PFSK-1 (cell line): ENCODE data around the gene LYPD6B.

Source experiments
- FOXP2 ChIP-seq: optimal IDR thresholded peaks from 2 replicates; pipeline ENCODE3; 2011; ENCODE audit warnings: borderline replicate concordance, control low read depth, inconsistent platforms; ENCODE audit not compliant: insufficient read depth; ENCODE audit errors: extremely low read length, extremely low read depth
- POLR2AphosphoS5 ChIP-seq: IDR thresholded peaks from 2 replicates; pipeline ENCODE4 v1.6.1; 2012; ENCODE audit warnings: low read depth, mild to moderate bottlenecking, control low read depth, low read length, moderate library complexity
- REST ChIP-seq, 2 experiments: IDR thresholded peaks; 2 replicates each; pipeline versions ENCODE4 v1.6.1 to v1.8.0; 2011 to 2012; ENCODE audit warnings: low read depth in 2 of 2, low read length in 2 of 2, control low read depth in 1 of 2, inconsistent platforms in 1 of 2, mild to moderate bottlenecking in 1 of 2, moderate library complexity in 1 of 2; ENCODE audit not compliant: insufficient read depth in 1 of 2
- SIN3A ChIP-seq: IDR thresholded peaks from 2 replicates; pipeline ENCODE4 v1.6.1; 2012; ENCODE audit warnings: mild to moderate bottlenecking, low read length, moderate library complexity, borderline replicate concordance; ENCODE audit not compliant: insufficient read depth
- TAF1 ChIP-seq: IDR thresholded peaks from 2 replicates; pipeline ENCODE4 v1.6.1; 2012; ENCODE audit warnings: low read length, control low read depth, borderline replicate concordance; ENCODE audit not compliant: insufficient read depth

LYPD6B gene

GRCh38 chr2:149221002-149221401 lies 182.5 kb downstream of the LYPD6B start:
- TF ChIP-seq POLR2AphosphoS5: no peak
- no peak for TF ChIP-seq REST (IDR thresholded peaks at IDR 0.05; ENCODE audit: insufficient read depth in 1 of 2, low read depth in 2 of 2, low read length in 2 of 2)
- TF ChIP-seq FOXP2: no peak
- TF ChIP-seq TAF1: no peak
- no peak for TF ChIP-seq SIN3A

- TF ChIP-seq FOXP2 (no peak), TAF1 (no peak), POLR2AphosphoS5 (no peak), SIN3A (no peak), REST (IDR thresholded peaks at IDR 0.05; ENCODE audit: insufficient read depth in 1 of 2, low read depth in 2 of 2, low read length in 2 of 2) (no peak)
Observed at GRCh38 chr2:149221898-149222297, 183.4 kb downstream of the LYPD6B start.

GRCh38 chr2:149223472-149224095 lies 185.1 kb downstream of the LYPD6B start:
- no peak for TF ChIP-seq REST (IDR thresholded peaks at IDR 0.05; ENCODE audit: insufficient read depth in 1 of 2, low read depth in 2 of 2, low read length in 2 of 2)
- TF ChIP-seq SIN3A: no peak
- TF ChIP-seq FOXP2: no peak
- no peak for TF ChIP-seq TAF1
- no peak for TF ChIP-seq POLR2AphosphoS5

- TF ChIP-seq REST (IDR thresholded peaks at IDR 0.05; ENCODE audit: insufficient read depth in 1 of 2, low read depth in 2 of 2, low read length in 2 of 2) (no peak), FOXP2 (no peak), TAF1 (no peak), SIN3A (no peak), POLR2AphosphoS5 (no peak)
Observed at GRCh38 chr2:149224543-149224942, 186.0 kb downstream of the LYPD6B start.

- TF ChIP-seq TAF1 (no peak), FOXP2 (no peak), SIN3A (no peak), REST (IDR thresholded peaks at IDR 0.05; ENCODE audit: insufficient read depth in 1 of 2, low read depth in 2 of 2, low read length in 2 of 2) (no peak), POLR2AphosphoS5 (no peak)
Observed at GRCh38 chr2:149225446-149225845, 186.9 kb downstream of the LYPD6B start.
